GM06990 (cell line): ENCODE measurements around the gene CNOT6.
"Not testable (repeated sequence)": the region's sequence is repeated elsewhere in the genome, so short reads cannot be mapped to it uniquely, and the experiment has no call there.

Experiments used
- DNase-seq: peaks from one replicate; pipeline ENCODE4 v3.0.0-alpha.2; 2011; ENCODE audit not compliant: insufficient read length; ENCODE audit errors: extremely low read depth
- H3K27me3 ChIP-seq: replicated peaks from 2 replicates; pipeline ENCODE4 v1.6.0; 2011; ENCODE audit warnings: low read length; ENCODE audit not compliant: control insufficient read depth, insufficient read depth
- H3K36me3 ChIP-seq: 2 replicates; pipeline ENCODE4 v1.5.1; 2011; ENCODE audit warnings: low read length; ENCODE audit not compliant: control insufficient read depth, insufficient read depth
- H3K4me3 ChIP-seq: replicated peaks from 2 replicates; pipeline ENCODE4 v1.5.1; 2011; ENCODE audit warnings: low read depth, mild to moderate bottlenecking, control low read depth, low read length
- CTCF ChIP-seq: IDR thresholded peaks from 2 replicates; pipeline ENCODE4 v1.5.1; 2011; ENCODE audit warnings: low read length, control low read depth, mild to moderate bottlenecking, inconsistent platforms; ENCODE audit not compliant: insufficient read depth, poor library complexity, severe bottlenecking

Gene CNOT6

GRCh38 chr5:180460834-180461233 is 33.3 kb upstream of the CNOT6 start:
- Histone ChIP-seq H3K27me3 (no peaks in the 10 kb centered on the region), H3K36me3 (no peaks in the 10 kb centered on the region), H3K4me3 (no peak overlapping the region)
- DNase-seq: no peak
- TF ChIP-seq CTCF: no peak

GRCh38 chr5:180461303-180461702 is 32.9 kb upstream of the CNOT6 start:
- Histone ChIP-seq H3K27me3 (no peaks in the 10 kb centered on the region), H3K4me3 (no peak overlapping the region), H3K36me3 (no peaks in the 10 kb centered on the region)
- no peak for DNase-seq
- TF ChIP-seq CTCF: no peak

- no peak for DNase-seq
- no peak overlapping the region for H3K4me3 ChIP-seq
- TF ChIP-seq CTCF: no peak
- H3K27me3 ChIP-seq: no peaks in the 10 kb centered on the region
- no peaks in the 10 kb centered on the region for H3K36me3 ChIP-seq
These were observed 30.8 kb upstream of the CNOT6 start for GRCh38 chr5:180463216-180463900.

- no peak for TF ChIP-seq CTCF
- Histone ChIP-seq H3K4me3 (no peak overlapping the region), H3K27me3 (no peaks in the 10 kb centered on the region), H3K36me3 (no peaks in the 10 kb centered on the region)
- no peak for DNase-seq
These were observed 30.1 kb upstream of the CNOT6 start for GRCh38 chr5:180463916-180464602.

GRCh38 chr5:180464603-180464970 is 29.6 kb upstream of the CNOT6 start:
- no peak for TF ChIP-seq CTCF
- DNase-seq: no peak
- Histone ChIP-seq H3K36me3 (no peaks in the 10 kb centered on the region), H3K27me3 (no peaks in the 10 kb centered on the region), H3K4me3 (no peak overlapping the region)

GRCh38 chr5:180465052-180465451 is 29.1 kb upstream of the CNOT6 start:
- H3K4me3 ChIP-seq, H3K36me3 ChIP-seq, DNase-seq, H3K27me3 ChIP-seq: not testable (repeated sequence)
